ENCODE results near the gene MAX.

The MAX gene

DNA sequence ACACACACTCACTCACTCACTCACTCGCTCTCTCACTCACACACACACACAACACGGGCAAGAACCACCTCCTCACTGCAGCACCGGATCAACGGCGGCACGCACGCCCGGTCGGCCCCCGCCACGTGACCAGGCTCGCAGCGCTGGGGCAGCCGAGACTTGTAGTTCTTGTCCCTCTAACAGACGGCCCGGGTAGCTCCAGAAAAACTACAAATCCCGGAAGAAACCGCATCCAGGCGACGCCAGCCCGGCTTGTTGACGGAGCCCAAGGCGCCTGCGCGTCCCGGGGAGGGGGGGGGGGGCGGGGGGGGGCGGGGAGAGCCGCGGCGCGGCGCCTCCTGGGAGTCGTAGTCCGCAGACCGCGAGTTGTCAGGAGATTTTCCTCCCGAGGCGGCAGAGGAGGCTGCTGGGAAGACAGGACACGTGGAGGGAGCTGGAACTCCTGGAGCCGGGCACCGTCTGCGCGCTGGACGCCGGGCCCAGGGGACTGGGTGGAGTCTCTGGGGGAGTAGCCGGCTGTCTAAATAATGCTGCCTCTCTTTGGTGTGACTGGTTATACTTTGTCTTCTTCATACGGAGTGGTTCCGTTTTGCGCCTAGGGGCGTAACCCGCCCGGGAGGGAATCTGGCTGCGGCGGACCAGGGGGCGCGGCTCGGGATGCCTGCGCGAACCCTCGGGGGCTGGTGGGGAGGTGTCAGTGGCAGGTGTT, at the start of gene MAX:
Gene MAX (minus strand): TSS at position 77 of the 709 bp plus-strand sequence. CDS start 178 bp downstream, outside the sequence.
- peak; percentile 97 for DNase-seq

GRCh38 chr14:65151609-65151956, 49.3 kb upstream of the MAX start:
- DNase-seq, result no peak

- DNase-seq, result no peak
Measured at GRCh38 chr14:65150898-65151608, 48.7 kb upstream of the MAX start.

GRCh38 chr14:65149116-65149515, 46.8 kb upstream of the MAX start:
- no peak for DNase-seq

DNA sequence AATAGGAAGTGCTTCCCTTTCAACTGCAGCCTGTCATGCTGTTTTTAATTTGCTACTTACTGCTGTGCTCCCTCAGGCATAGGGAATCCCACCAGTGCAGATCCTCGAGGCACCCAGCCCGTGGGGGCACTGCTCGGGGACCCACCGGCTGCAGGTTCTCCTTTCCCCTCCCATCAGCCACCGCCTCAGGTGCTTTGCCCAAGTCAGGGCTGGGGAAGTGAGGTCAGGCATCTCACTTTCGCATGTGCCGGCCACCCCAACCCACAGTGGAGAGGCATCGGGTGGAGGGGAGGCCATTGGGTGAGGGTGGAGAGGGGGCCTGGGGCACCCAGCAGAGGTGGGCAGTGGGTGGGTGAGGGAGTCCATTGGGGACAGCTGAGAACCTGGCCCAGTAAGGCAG, 41.9 kb upstream of the MAX start:
- no peak for DNase-seq

GRCh38 chr14:65142914-65143625, 40.8 kb upstream of the MAX start:
- DNase-seq, result no peak

- DNase-seq, result no peak
Measured at GRCh38 chr14:65142429-65142828, 40.1 kb upstream of the MAX start.

DNA sequence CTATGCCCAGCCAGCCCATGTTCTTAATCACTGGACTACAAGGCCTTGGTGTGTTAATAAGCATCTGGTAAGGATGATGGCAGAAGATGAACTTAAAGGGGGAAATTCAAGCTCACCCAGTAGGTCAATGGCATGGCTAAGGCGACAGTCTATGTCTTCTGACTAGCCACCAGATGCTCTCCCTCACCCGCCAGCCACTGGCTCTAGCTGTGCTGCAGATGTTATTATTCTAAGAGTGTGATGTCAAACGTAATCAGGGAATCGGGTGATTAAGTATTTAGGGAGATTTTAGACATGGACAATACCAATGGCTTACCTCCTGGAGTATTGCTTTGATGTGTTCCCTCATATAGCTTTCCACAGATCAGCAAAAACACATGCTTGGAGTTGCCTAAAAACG, 39.2 kb upstream of the MAX start:
- DNase-seq, result no peak

- DNase-seq, result no peak
Measured at GRCh38 chr14:65137648-65138307, 35.5 kb upstream of the MAX start.

DNA sequence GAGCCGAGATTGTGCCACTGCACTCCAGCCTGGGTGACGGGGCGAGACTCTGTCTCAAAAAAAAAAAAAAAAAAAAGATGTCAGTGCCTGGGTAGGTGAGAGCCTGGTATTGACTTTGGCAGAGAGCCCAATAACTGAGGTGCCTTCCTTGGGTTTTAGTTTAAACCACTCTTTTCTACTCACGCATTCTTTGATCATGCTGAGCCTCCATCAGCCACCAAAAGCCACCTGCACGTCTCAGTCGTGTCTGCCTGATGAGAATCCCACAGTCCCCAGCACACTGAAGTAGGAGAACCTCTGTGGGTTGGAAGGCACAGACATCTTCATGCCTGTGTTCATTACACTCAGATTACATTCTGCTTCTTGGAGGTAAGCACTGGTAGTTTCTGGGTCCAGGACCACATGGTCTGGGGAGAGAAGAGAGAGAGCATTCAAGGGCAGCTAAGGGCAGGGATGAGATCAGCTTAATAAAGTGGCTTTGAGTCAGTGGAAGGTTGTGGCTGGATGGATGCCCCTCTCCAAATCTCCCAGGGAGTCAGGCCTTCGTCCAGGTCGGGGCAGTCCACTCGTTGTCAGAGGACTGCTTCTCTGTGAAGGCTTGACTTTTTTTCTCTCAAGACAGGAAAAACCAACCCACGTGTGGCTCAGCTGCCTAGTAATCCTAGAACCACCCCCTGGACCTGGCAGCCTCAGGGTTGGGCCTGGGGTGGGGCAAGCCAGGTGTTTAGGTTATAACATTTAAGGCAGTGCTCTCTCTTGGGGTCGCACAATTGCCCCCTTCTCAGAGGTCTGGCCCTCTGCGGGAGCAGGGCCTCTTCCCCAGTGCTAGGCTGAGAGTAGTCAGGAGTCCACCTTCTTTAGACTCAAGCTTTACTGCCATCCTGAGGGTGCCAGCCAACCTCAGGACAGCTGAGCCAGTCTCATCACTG, 32.6 kb upstream of the MAX start:
- DNase-seq, result no peak

- DNase-seq, result no peak
Measured at GRCh38 chr14:65132855-65133254, 30.5 kb upstream of the MAX start.

- no peak for DNase-seq
Measured at GRCh38 chr14:65131301-65131701, 29.0 kb upstream of the MAX start.

DNA sequence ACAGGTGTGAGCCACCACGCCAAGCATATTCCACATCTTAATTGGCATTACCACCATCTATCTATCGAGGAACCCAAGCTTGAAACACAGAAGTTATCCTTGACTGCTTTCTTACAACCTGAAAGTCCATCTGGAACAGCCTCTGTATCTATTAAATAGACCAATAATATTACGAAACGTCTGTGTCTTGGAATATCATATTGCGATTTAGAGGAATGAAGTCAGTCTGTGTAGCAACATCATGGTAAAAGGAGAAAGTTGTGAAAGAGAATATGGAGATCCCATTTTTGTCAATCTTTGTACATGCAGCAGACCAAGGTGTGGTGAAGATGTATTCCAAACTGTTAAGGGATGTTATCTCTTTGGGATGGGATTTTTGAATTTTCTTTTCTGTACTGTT, 25.8 kb upstream of the MAX start:
- no peak for DNase-seq

DNA sequence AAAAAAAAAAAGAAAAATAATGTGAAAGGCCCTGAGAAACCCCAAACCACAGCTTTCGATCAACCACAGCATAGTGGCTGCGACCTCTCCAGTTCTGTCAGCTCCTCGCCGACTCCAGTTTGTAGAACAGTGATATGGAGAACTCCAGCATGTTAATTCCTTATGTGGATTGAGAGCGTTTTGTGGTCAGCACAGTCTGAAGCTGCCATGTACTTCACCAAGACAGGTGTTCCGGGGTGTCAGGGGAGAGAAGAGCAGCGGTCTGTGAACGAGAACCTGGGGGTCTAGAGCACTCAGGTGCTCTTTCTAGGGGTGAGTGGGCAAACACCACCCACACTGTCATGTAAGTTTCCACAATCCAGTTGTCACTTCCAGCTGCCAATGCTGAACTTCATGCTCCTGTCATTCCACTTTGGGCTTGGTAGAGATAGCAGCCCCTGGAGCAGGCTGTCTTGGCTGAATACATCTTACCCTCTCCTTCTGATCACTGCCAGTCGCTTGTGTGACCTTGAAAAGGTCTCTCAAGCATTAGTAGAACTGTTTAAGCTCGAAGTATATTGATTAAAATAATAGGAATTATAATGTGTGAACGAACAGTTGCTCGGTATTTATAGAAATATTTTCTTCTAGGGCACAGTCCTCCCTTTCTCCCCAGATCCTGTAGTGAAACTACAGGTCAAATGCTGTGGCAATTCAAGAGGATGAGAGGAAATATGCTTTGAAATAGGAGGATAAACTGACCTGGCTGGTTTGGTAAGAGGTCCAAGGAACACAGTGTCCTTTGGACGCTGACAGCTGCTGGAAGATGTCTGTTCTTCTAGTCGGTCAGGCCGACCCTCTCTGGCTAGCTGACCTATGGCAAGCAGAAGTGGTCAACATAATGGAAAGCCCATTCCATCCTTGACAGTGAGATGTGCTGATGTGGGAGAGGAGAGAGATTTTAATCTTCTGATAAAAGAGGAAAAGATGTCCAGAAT, 15.7 kb upstream of the MAX start:
- no peak for DNase-seq

DNA sequence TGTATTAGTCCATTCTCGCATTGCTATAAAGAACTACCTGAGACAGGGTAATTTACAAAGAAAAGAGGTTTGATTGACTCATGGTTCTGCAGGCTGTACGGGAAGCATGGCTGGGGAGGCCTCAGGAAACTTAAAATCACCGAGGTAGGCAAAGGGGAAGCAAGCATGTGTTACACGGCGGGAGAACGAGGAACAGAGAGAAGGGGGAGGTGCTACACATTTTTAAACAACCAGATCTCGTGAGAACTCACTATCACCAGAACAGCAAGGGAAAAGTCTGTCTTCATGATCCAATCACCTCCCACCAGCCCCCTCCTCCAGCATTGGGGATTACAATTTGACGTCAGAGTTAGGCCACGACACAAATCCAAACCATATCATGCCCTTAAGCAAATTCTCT, 13.3 kb upstream of the MAX start:
- DNase-seq, result no peak

DNA sequence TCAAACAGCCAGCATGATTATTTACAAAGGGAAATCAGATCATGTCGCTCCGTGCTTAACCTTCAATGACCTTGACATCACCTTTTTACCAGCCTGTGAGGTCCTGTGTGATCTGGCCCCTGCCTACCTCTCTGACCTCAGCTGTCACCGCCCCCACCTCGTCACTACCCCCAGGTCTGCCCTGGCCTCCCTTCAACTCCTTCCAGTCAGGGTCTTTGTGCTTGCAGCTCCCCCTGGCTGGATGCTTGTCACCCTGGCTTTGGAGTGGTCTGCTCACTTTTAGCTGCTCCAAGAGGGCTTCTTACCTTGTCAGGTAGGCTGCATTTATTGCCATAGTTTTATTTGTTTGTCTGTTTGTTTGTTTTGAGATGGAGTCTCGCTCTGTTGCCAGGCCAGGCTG, 8.2 kb upstream of the MAX start:
- no peak for DNase-seq

DNA sequence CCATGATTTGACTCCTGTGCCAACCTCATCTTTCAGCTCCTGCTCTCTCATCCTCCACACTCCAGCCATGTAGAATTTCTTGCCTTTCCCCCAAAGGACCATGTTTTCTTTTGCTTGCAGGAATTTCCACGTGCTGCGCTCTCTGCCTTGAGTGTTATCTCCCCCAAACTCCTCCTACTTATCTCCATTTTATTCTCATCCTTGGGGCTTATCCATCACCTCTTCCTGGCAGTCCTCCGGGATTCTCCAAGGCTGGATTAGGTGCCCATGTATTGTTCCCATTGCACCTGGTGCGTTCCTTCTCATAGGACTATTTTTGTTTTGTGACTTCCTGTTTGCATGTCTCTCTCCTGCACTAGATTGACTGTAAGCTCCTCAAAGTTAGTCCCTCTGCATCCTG, 7.0 kb upstream of the MAX start:
- no peak for DNase-seq

GRCh38 chr14:65107200-65107599, 4.9 kb upstream of the MAX start:
- DNase-seq, result no peak

DNA sequence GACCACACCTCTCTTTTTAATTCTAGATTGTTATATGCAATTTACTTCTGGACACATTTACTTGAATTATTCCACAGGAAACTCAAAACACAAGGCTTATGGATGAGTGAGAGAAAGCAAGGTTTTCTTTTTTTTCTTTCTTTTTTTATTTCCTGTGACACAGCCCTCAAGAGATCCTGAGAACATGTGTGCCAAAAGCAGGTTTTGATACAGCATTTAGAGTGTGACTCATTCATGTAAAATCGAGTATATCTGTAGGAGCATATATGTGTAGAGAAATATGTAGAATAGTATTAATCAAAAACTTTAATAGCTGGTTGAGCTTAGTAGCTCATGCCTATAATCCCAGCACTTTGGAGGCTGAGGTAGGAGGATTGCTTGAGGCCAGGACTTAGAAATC, 4.4 kb upstream of the MAX start:
- no peak for DNase-seq

- DNase-seq, result no peak
Measured at GRCh38 chr14:65106316-65106715, 4.0 kb upstream of the MAX start.

DNA sequence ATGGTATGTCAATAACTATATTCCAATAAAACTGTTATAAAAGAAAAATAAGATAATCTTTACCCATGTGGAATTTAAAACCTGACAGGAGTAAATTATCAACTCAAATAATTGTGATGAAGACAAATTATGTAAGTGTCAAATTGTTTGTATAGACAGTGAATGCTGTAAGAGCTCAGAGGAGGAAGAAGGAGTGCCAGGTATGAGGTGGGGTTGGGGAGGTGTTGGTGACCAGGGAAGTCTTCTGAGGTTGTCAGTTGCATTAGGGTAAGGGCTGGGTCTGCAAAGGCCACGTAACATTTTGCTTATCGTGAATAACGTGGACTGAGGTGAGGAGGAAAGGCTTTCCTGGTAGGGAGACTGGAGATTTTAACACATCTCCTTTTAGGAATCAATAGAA, 2.5 kb upstream of the MAX start:
- no peak for DNase-seq

Data from activated CD8-positive, alpha-beta memory T cell treated with anti-CD3 and anti-CD28 coated beads for 24 hours (primary cell).